Endothelial cell of umbilical vein (primary cell): Measurements from ENCODE around the gene AMOT. TPM values are rescaled to one million over a fixed set of nuclear protein-coding genes. Genes with fewer than 3 reads are reported as not detected.

Experiments used
- BruUV-seq: library from RNA; stranded (reverse); fragments of 400-500 nt; replicated peaks from 2 replicates; lab custom pipeline; 2021; lab: Mats Ljungman, UMichigan
- CTCF ChIA-PET: fragments of 300-600, 350-600 bp; sonication (Branson Sonifier 250); formaldehyde crosslinking; loops from one replicate; lab custom pipeline; 2021; ENCODE audit warnings: antibody characterized with exemption, inconsistent platforms; lab: Charles Lee
- POLR2A ChIA-PET: fragments of 300-600, 350-600 bp; sonication (Branson Sonifier 250); formaldehyde crosslinking; loops from one replicate; lab custom pipeline; 2021; ENCODE audit warnings: antibody characterized with exemption, inconsistent platforms; lab: Charles Lee
- DNase-seq: peaks from one replicate; pipeline ENCODE4 v3.0.0-alpha.2; 2011; ENCODE audit warnings: low read depth, low spot score
- FAIRE-seq: peaks from 2 replicates; lab custom pipeline; 2011; peaks lifted over from hg19 to GRCh38; lab: Jason Lieb, UNC
- H2AFZ ChIP-seq: 2 replicates; pipeline ENCODE4 v1.6.0; 2012; ENCODE audit warnings: low read depth, low read length, control low read depth, inconsistent platforms
- H3K27ac ChIP-seq: 2 replicates; pipeline ENCODE4 v1.5.1; 2011; ENCODE audit warnings: low read depth, mild to moderate bottlenecking, control low read depth, low read length, moderate library complexity; ENCODE audit not compliant: insufficient read depth
- H3K27me3 ChIP-seq, 2 experiments: 2 replicates each; pipeline versions ENCODE4 v1.6.0 to v1.6.1; 2011; ENCODE audit warnings: low read length in 2 of 2, mixed read lengths in 1 of 2; ENCODE audit not compliant: control insufficient read depth in 2 of 2, insufficient read depth in 2 of 2
- H3K36me3 ChIP-seq, 2 experiments: 2 replicates in 1 of 2; 3 replicates in 1 of 2; pipeline ENCODE4 v1.5.1; 2011; ENCODE audit warnings: low read length in 2 of 2, mild to moderate bottlenecking in 1 of 2, moderate library complexity in 1 of 2; ENCODE audit not compliant: control insufficient read depth in 2 of 2, insufficient read depth in 2 of 2; ENCODE audit errors: extremely low read depth in 1 of 2
- H3K4me1 ChIP-seq: 3 replicates; pipeline ENCODE4 v1.5.1; 2011; ENCODE audit warnings: mild to moderate bottlenecking, low read length; ENCODE audit not compliant: control insufficient read depth, insufficient read depth; ENCODE audit errors: extremely low read depth
- H3K4me2 ChIP-seq: 2 replicates; pipeline ENCODE4 v1.6.1; 2011; ENCODE audit warnings: low read length, control low read depth, mixed read lengths; ENCODE audit not compliant: insufficient read depth
- H3K4me3 ChIP-seq, 3 experiments: fragments of 200-600 bp in 1 of 3; sonication (generic), shearing (Covaris generic) in 1 of 3; replicated peaks in 1 of 3; 2 replicates each; pipeline ENCODE4 v1.5.1; 2011 to 2016; ENCODE audit warnings: control low read depth in 3 of 3, low read length in 3 of 3, mild to moderate bottlenecking in 2 of 3, inconsistent platforms in 1 of 3, low read depth in 1 of 3, moderate library complexity in 1 of 3; ENCODE audit not compliant: insufficient read depth in 1 of 3
- H3K79me2 ChIP-seq: 2 replicates; pipeline ENCODE4 v1.6.0; 2012; ENCODE audit warnings: low read length, inconsistent platforms; ENCODE audit not compliant: control insufficient read depth, insufficient read depth
- H3K9ac ChIP-seq: replicated peaks from 2 replicates; pipeline ENCODE3; 2011; ENCODE audit warnings: low read length, control low read depth; ENCODE audit not compliant: insufficient read depth; ENCODE audit errors: extremely low read depth
- H3K9me1 ChIP-seq: replicated peaks from 3 replicates; pipeline ENCODE4 v1.6.0; 2011; ENCODE audit warnings: mild to moderate bottlenecking, low read length; ENCODE audit not compliant: control insufficient read depth, insufficient read depth; ENCODE audit errors: extremely low read depth
- H3K9me3 ChIP-seq: replicated peaks from 2 replicates; pipeline ENCODE4 v1.5.1; 2012; ENCODE audit warnings: low read length, inconsistent platforms; ENCODE audit not compliant: control insufficient read depth, insufficient read depth
- H4K20me1 ChIP-seq: replicated peaks from 2 replicates; pipeline ENCODE3; 2011; ENCODE audit warnings: mild to moderate bottlenecking, low read length; ENCODE audit not compliant: control insufficient read depth, insufficient read depth; ENCODE audit errors: extremely low read depth
- CTCF ChIP-seq, 2 donors: IDR thresholded peaks; 1 replicate in 1 of 2; 2 replicates in 1 of 2; pipeline ENCODE4 v1.5.1; 2011; ENCODE audit warnings: low read length in 2 of 2, mild to moderate bottlenecking in 2 of 2, moderate library complexity in 2 of 2, control low read depth in 1 of 2, inconsistent platforms in 1 of 2, low read depth in 1 of 2; ENCODE audit not compliant: insufficient read depth in 1 of 2; ENCODE audit errors: extremely low read depth in 1 of 2
- EZH2 ChIP-seq: IDR thresholded peaks from 2 replicates; pipeline ENCODE4 v1.6.1; 2012; ENCODE audit warnings: borderline replicate concordance, low read depth, mild to moderate bottlenecking, moderate library complexity, low read length, inconsistent platforms; ENCODE audit not compliant: severe bottlenecking
- FOS ChIP-seq: IDR thresholded peaks from 2 replicates; pipeline ENCODE4 v1.6.1; 2011; ENCODE audit warnings: mild to moderate bottlenecking, low read length, moderate library complexity, borderline replicate concordance; ENCODE audit not compliant: insufficient read depth
- GATA2 ChIP-seq: IDR thresholded peaks from 2 replicates; pipeline ENCODE4 v1.7.0; 2011; ENCODE audit warnings: low read depth, mild to moderate bottlenecking, moderate library complexity, mixed read lengths, low read length; ENCODE audit not compliant: insufficient read length, insufficient read depth
- JUN ChIP-seq: IDR thresholded peaks from 2 replicates; pipeline ENCODE4 v1.6.1; 2011; ENCODE audit warnings: borderline replicate concordance, low read depth; ENCODE audit not compliant: insufficient read length, insufficient read depth
- MAX ChIP-seq: IDR thresholded peaks from 2 replicates; pipeline ENCODE4 v1.6.1; 2011; ENCODE audit not compliant: insufficient read depth, insufficient read length
- MYC ChIP-seq: IDR thresholded peaks from one replicate; pipeline ENCODE4 v1.6.1; 2011; ENCODE audit warnings: mild to moderate bottlenecking, low read depth, low read length
- POLR2A ChIP-seq: IDR thresholded peaks from 2 replicates; pipeline ENCODE4 v1.6.1; 2012; ENCODE audit warnings: low read depth, mild to moderate bottlenecking, control low read depth, low read length
- POLR2AphosphoS5 ChIP-seq: IDR thresholded peaks from 2 replicates; pipeline ENCODE4 v1.6.1; 2012; ENCODE audit warnings: low read depth, mild to moderate bottlenecking, control low read depth, low read length, moderate library complexity; ENCODE audit not compliant: insufficient read depth
- dilution Hi-C: fragments of 300-500 bp; cut with MboI; formaldehyde crosslinking; loops from one replicate; pipeline ENCODE4 v1.15.0; 2019; ENCODE audit warnings: low sequenced_read_pairs; ENCODE audit not compliant: extremely low pct_ligation_motif_present
- intact Hi-C: fragments of 100-400 bp; cut with micrococcal nuclease; formaldehyde crosslinking; loops from one replicate; pipeline ENCODE4 v1.10.0; 2022
- polyA plus RNA-seq, 4 experiments: library from polyadenylated mRNA; depleted of rRNA in 3 of 4; stranded (reverse) in 3 of 4; unstranded in 1 of 4; fragments of >200 nt; gene quantifications; 2 replicates each; pipeline versions ENCODE4 v1.2.1 to v1.2.3, GENCODE V29; 2011 to 2012; ENCODE audit warnings: missing spikeins in 1 of 4
- total RNA-seq: library from RNA; stranded (reverse); gene quantifications from 2 replicates; pipeline ENCODE4 v1.2.3, GENCODE V29; 2021

Gene AMOT
- total and polyA plus RNA-seq, 2 donors (not counting 3 experiments of a cell fraction or from before 2014, with no cell fraction given), result 0.68 to 3.5 TPM

- ChIA-PET POLR2A (no interaction called here), CTCF (no interaction called here)
- H3K4me3 ChIP-seq, result no peak overlapping the region
- dilution Hi-C loops (no loop called here), intact Hi-C loops (no loop called here)
- FAIRE-seq (peak; percentile 61), DNase-seq (no peak)
- TF ChIP-seq JUN (no peak), MAX (no peak), CTCF (IDR thresholded peaks at IDR 0.05; ENCODE audit: extremely low read depth in 1 of 2, insufficient read depth in 1 of 2, low read depth in 1 of 2, low read length in 2 of 2) (no peak), POLR2A (no peak), POLR2AphosphoS5 (no peak), FOS (no peak), GATA2 (no peak), MYC (no peak), EZH2 (no peak)
- no peak overlapping the region for H3K4me2 ChIP-seq
- H3K36me3 ChIP-seq, result no peaks in the 10 kb centered on the region
- no peak overlapping the region for H2AFZ ChIP-seq
- no peak overlapping the region for H3K27ac ChIP-seq
- H3K9me1 ChIP-seq, result no peaks in the 10 kb centered on the region
- H3K9me3 ChIP-seq, result no peaks in the 10 kb centered on the region
- H3K9ac ChIP-seq, result no peak overlapping the region
- H4K20me1 ChIP-seq, result no peaks in the 10 kb centered on the region
- no peaks in the 10 kb centered on the region for H3K4me1 ChIP-seq
- H3K27me3 ChIP-seq, result no peaks in the 10 kb centered on the region
- no peaks in the 10 kb centered on the region for H3K79me2 ChIP-seq
- no TSS peak for BruUV-seq
Observed at GRCh38 chrX:112759512-112759911, 81.1 kb downstream of the AMOT start.
